MM.1S (cell line): ENCODE results near the gene ADO.
"Not testable (repeated sequence)": the region's sequence is repeated elsewhere in the genome, so short reads cannot be mapped to it uniquely, and the experiment has no call there.

ENCODE experiments used
- DNase-seq: peaks from one replicate; pipeline ENCODE4 v3.0.0-alpha.2; 2015
- H2AFZ ChIP-seq: fragments of 300-600 bp; sonication (generic); 2 replicates; pipeline ENCODE4 v1.6.0; 2016; ENCODE audit warnings: antibody characterized with exemption, low read length
- H3F3A ChIP-seq: fragments of 300-600 bp; sonication (generic); 2 replicates; pipeline ENCODE4 v1.6.1; 2016; ENCODE audit warnings: mild to moderate bottlenecking, antibody characterized with exemption, low read length, moderate library complexity, mixed read lengths; ENCODE audit not compliant: insufficient read depth
- H3K27ac ChIP-seq: fragments of 300-600 bp; sonication (generic); 2 replicates; pipeline ENCODE4 v1.5.1; 2016; ENCODE audit warnings: mild to moderate bottlenecking, low read length
- H3K27me3 ChIP-seq: fragments of 300-600 bp; sonication (generic); replicated peaks from 2 replicates; pipeline ENCODE4 v1.6.0; 2016; ENCODE audit warnings: low read length; ENCODE audit not compliant: insufficient read depth
- H3K36me3 ChIP-seq: fragments of 300-600 bp; sonication (generic); replicated peaks from 2 replicates; pipeline ENCODE4 v1.6.1; 2016; ENCODE audit warnings: mild to moderate bottlenecking, low read length, mixed read lengths; ENCODE audit not compliant: insufficient read depth
- H3K4me1 ChIP-seq: fragments of 300-600 bp; sonication (generic); 2 replicates; pipeline ENCODE4 v1.6.1; 2016; ENCODE audit warnings: low read length, mixed read lengths
- H3K4me2 ChIP-seq: fragments of 300-600 bp; sonication (generic); 2 replicates; pipeline ENCODE4 v1.6.0; 2016; ENCODE audit warnings: low read depth, low read length
- H3K4me3 ChIP-seq: fragments of 300-600 bp; sonication (generic); 2 replicates; pipeline ENCODE4 v1.5.1; 2016; ENCODE audit warnings: low read length, mixed read lengths
- H3K79me2 ChIP-seq: fragments of 300-600 bp; sonication (generic); 2 replicates; pipeline ENCODE4 v1.6.1; 2016; ENCODE audit warnings: mixed run types, low read length, mixed read lengths
- H3K9ac ChIP-seq: fragments of 300-600 bp; sonication (generic); 2 replicates; pipeline ENCODE4 v1.6.1; 2016; ENCODE audit warnings: low read length, mixed read lengths
- H3K9me2 ChIP-seq: fragments of 300-600 bp; sonication (generic); replicated peaks from 2 replicates; pipeline ENCODE4 v1.6.1; 2016; ENCODE audit warnings: mild to moderate bottlenecking, low read length, mixed read lengths; ENCODE audit not compliant: insufficient read depth
- H3K9me3 ChIP-seq: fragments of 300-600 bp; sonication (generic); replicated peaks from 2 replicates; pipeline ENCODE4 v1.6.1; 2016; ENCODE audit warnings: mild to moderate bottlenecking, low read length, mixed read lengths; ENCODE audit not compliant: insufficient read depth
- H4K20me1 ChIP-seq: fragments of 300-600 bp; sonication (generic); 2 replicates; pipeline ENCODE4 v1.6.1; 2016; ENCODE audit warnings: mild to moderate bottlenecking, low read length, moderate library complexity, mixed read lengths; ENCODE audit not compliant: insufficient read depth
- CTCF ChIP-seq: fragments of 300-600 bp; sonication (generic); IDR thresholded peaks from 2 replicates; pipeline ENCODE4 v1.5.1; 2016; ENCODE audit warnings: antibody characterized with exemption, low read length, mixed read lengths
- EZH2 ChIP-seq: fragments of 300-600 bp; sonication (generic); optimal IDR thresholded peaks from 2 replicates; pipeline ENCODE3; 2017; ENCODE audit warnings: low read depth, mild to moderate bottlenecking, antibody characterized with exemption, low read length, mixed read lengths
- EZH2phosphoT487 ChIP-seq: fragments of 300-600 bp; sonication (generic); IDR thresholded peaks from 2 replicates; pipeline ENCODE4 v1.6.1; 2018; ENCODE audit warnings: antibody characterized with exemption, low read length

Gene ADO

GRCh38 chr10:62779487-62780248, 24.9 kb upstream of the ADO start:
- Histone ChIP-seq H3K4me3 (no peak overlapping the region), H3F3A (peaks cover 11% of the 10 kb centered on the region), H3K79me2 (no peaks in the 10 kb centered on the region), H3K27ac (peak overlapping the region; percentile 75; the same call in 1 of the 2 replicates), H3K9me2 (no peaks in the 10 kb centered on the region), H3K27me3 (no peaks in the 10 kb centered on the region), H3K9ac (no peak overlapping the region), H3K9me3 (no peaks in the 10 kb centered on the region), H3K4me2 (peak overlapping the region; percentile 39), H2AFZ (no peak overlapping the region), H4K20me1 (no peaks in the 10 kb centered on the region), H3K4me1 (peaks cover 36% of the 10 kb centered on the region), H3K36me3 (no peaks in the 10 kb centered on the region)
- peak; percentile 94 for DNase-seq
- TF ChIP-seq CTCF: no peak
- TF ChIP-seq EZH2: no peak

GRCh38 chr10:62784537-62784936, 20.0 kb upstream of the ADO start:
- not testable (repeated sequence) for H3F3A ChIP-seq, H3K9me2 ChIP-seq, H3K27me3 ChIP-seq, DNase-seq, H3K36me3 ChIP-seq, H3K4me3 ChIP-seq, H4K20me1 ChIP-seq, H3K9me3 ChIP-seq, H2AFZ ChIP-seq, H3K79me2 ChIP-seq, H3K27ac ChIP-seq, H3K4me2 ChIP-seq, H3K9ac ChIP-seq
- H3K4me1 ChIP-seq: peaks cover 11% of the 10 kb centered on the region

GRCh38 chr10:62788285-62788684, 16.2 kb upstream of the ADO start:
- not testable (repeated sequence) for H3K9me2 ChIP-seq, H4K20me1 ChIP-seq, H3K9ac ChIP-seq, H3K4me3 ChIP-seq, H3K79me2 ChIP-seq, H3K4me1 ChIP-seq, H3K36me3 ChIP-seq, H3K4me2 ChIP-seq, H3K27ac ChIP-seq, DNase-seq, H2AFZ ChIP-seq, H3F3A ChIP-seq, H3K27me3 ChIP-seq, H3K9me3 ChIP-seq

- Histone ChIP-seq H4K20me1 (no peaks in the 10 kb centered on the region), H3K4me2 (no peak overlapping the region), H3K27me3 (no peaks in the 10 kb centered on the region), H3K9me2 (no peaks in the 10 kb centered on the region), H3K9me3 (no peaks in the 10 kb centered on the region), H3K79me2 (no peaks in the 10 kb centered on the region), H3K4me1 (no peaks in the 10 kb centered on the region), H3K9ac (no peak overlapping the region), H2AFZ (no peak overlapping the region), H3K4me3 (no peak overlapping the region), H3F3A (no peaks in the 10 kb centered on the region), H3K36me3 (no peaks in the 10 kb centered on the region), H3K27ac (no peak overlapping the region)
- TF ChIP-seq EZH2phosphoT487: no peak
- no peak for TF ChIP-seq CTCF
- no peak for TF ChIP-seq EZH2
- DNase-seq: no peak
These were observed 15.6 kb upstream of the ADO start for GRCh38 chr10:62788861-62789467.
